Measurements from ENCODE around the gene CFAP20DC.
"Not testable (repeated sequence)": the region's sequence is repeated elsewhere in the genome, so short reads cannot be mapped to it uniquely, and the experiment has no call there.

Gene CFAP20DC

GRCh38 chr3:58864480-58864879 lies 185.3 kb downstream of the CFAP20DC start:
- DNase-seq, result no peak

GRCh38 chr3:58863206-58863605 lies 186.6 kb downstream of the CFAP20DC start:
- no peak for DNase-seq

- DNase-seq, result no peak
These were observed 188.3 kb downstream of the CFAP20DC start for GRCh38 chr3:58861551-58861950.

GRCh38 chr3:58858126-58858525 lies 191.7 kb downstream of the CFAP20DC start:
- DNase-seq, result no peak

GRCh38 chr3:58857402-58857801 lies 192.4 kb downstream of the CFAP20DC start:
- DNase-seq, result no peak

- no peak for DNase-seq
These were observed 201.0 kb downstream of the CFAP20DC start for GRCh38 chr3:58848826-58849225.

- DNase-seq, result not testable (repeated sequence)
These were observed 207.6 kb downstream of the CFAP20DC start for GRCh38 chr3:58842050-58842747.

- no peak for DNase-seq
These were observed 208.9 kb downstream of the CFAP20DC start for GRCh38 chr3:58840949-58841348.

- DNase-seq, result no peak
These were observed 209.9 kb downstream of the CFAP20DC start for GRCh38 chr3:58839964-58840363.

GRCh38 chr3:58839187-58839586 lies 210.6 kb downstream of the CFAP20DC start:
- no peak for DNase-seq

- DNase-seq, result no peak
These were observed 212.0 kb downstream of the CFAP20DC start for GRCh38 chr3:58837856-58838255.

GRCh38 chr3:58837141-58837843 lies 212.5 kb downstream of the CFAP20DC start:
- no peak for DNase-seq

GRCh38 chr3:58835086-58835485 lies 214.7 kb downstream of the CFAP20DC start:
- DNase-seq, result no peak

GRCh38 chr3:58833491-58833890 lies 216.3 kb downstream of the CFAP20DC start:
- no peak for DNase-seq

- no peak for DNase-seq
These were observed 220.4 kb downstream of the CFAP20DC start for GRCh38 chr3:58829321-58830000.

GRCh38 chr3:58824777-58825176 lies 225.0 kb downstream of the CFAP20DC start:
- DNase-seq, result no peak

GRCh38 chr3:58824285-58824684 lies 225.5 kb downstream of the CFAP20DC start:
- DNase-seq, result peak; percentile 58

- not testable (repeated sequence) for DNase-seq
These were observed 243.1 kb downstream of the CFAP20DC start for GRCh38 chr3:58806551-58807244.

GRCh38 chr3:58804914-58805313 lies 244.9 kb downstream of the CFAP20DC start:
- DNase-seq, result no peak

GRCh38 chr3:58801541-58801940 lies 248.3 kb downstream of the CFAP20DC start:
- no peak for DNase-seq

- DNase-seq, result no peak
These were observed 248.9 kb downstream of the CFAP20DC start for GRCh38 chr3:58800940-58801339.

GRCh38 chr3:58800032-58800431 lies 249.8 kb downstream of the CFAP20DC start:
- DNase-seq, result no peak

- DNase-seq, result no peak
These were observed 250.6 kb downstream of the CFAP20DC start for GRCh38 chr3:58799271-58799670.

Measured in COR-L47 (cell line).